ENCODE data around the gene ASH1L.

GRCh38 chr1:155322953-155323728, 239.5 kb downstream of the ASH1L start:
- TF ChIP-seq ESRRA (CRISPR knock-in tag; IDR thresholded peaks at IDR 0.05; ENCODE audit: borderline replicate concordance) (no peak), E2F1 (CRISPR knock-in tag; IDR thresholded peaks at IDR 0.05) (no peak), MAX (CRISPR knock-in tag; IDR thresholded peaks at IDR 0.05) (peak; percentile 59; the same call in 1 of the 2 replicates), ETV6 (CRISPR knock-in tag; IDR thresholded peaks at IDR 0.05) (peak; percentile 61; the same call in 1 of the 2 replicates), ATF3 (CRISPR knock-in tag; conservative IDR thresholded peaks at IDR 0.05) (no peak), KAT7 (CRISPR knock-in tag; IDR thresholded peaks at IDR 0.05; ENCODE audit: borderline replicate concordance) (no peak), GRHL2 (CRISPR knock-in tag; IDR thresholded peaks at IDR 0.05; ENCODE audit: insufficient replicate concordance, severe bottlenecking) (no peak), ZNF263 (CRISPR knock-in tag; IDR thresholded peaks at IDR 0.05; ENCODE audit: low read depth) (no peak)
- TF ChIP-seq, protein P1, sequence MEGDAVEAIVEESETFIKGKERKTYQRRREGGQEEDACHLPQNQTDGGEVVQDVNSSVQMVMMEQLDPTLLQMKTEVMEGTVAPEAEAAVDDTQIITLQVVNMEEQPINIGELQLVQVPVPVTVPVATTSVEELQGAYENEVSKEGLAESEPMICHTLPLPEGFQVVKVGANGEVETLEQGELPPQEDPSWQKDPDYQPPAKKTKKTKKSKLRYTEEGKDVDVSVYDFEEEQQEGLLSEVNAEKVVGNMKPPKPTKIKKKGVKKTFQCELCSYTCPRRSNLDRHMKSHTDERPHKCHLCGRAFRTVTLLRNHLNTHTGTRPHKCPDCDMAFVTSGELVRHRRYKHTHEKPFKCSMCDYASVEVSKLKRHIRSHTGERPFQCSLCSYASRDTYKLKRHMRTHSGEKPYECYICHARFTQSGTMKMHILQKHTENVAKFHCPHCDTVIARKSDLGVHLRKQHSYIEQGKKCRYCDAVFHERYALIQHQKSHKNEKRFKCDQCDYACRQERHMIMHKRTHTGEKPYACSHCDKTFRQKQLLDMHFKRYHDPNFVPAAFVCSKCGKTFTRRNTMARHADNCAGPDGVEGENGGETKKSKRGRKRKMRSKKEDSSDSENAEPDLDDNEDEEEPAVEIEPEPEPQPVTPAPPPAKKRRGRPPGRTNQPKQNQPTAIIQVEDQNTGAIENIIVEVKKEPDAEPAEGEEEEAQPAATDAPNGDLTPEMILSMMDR (IDR thresholded peaks at IDR 0.05) = peak; percentile 97
- TF ChIP-seq, protein P2, sequence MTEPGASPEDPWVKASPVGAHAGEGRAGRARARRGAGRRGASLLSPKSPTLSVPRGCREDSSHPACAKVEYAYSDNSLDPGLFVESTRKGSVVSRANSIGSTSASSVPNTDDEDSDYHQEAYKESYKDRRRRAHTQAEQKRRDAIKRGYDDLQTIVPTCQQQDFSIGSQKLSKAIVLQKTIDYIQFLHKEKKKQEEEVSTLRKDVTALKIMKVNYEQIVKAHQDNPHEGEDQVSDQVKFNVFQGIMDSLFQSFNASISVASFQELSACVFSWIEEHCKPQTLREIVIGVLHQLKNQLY (CRISPR knock-in tag; IDR thresholded peaks at IDR 0.05) = no peak

Data from WTC11 (cell line).